ENCODE results near the gene DNM2. TPM values are rescaled to one million over a fixed set of nuclear protein-coding genes. Genes with fewer than 3 reads are reported as not detected.
"Not testable (repeated sequence)": the region's sequence is repeated elsewhere in the genome, so short reads cannot be mapped to it uniquely, and the experiment has no call there.

The DNM2 gene
- polyA plus RNA-seq, 4 donors = 145 to 248 (median 166) TPM

- DNase-seq (no peak), FAIRE-seq (no peak)
- Histone ChIP-seq H3K36me3 (ENCODE audit: control insufficient read depth in 3 of 3, insufficient read depth in 2 of 3, low read depth in 1 of 3, low read length in 3 of 3) (peaks cover 0 to 50% (median 0%) of the 10 kb centered on the region in 3 donors), H3K9me3 (ENCODE audit: control insufficient read depth in 2 of 2, insufficient read depth in 1 of 2, low read depth in 1 of 2, low read length in 1 of 2) (peaks cover 0 to 6% of the 10 kb centered on the region in 2 donors), H3K4me1 (ENCODE audit: control insufficient read depth in 3 of 3, insufficient read depth in 2 of 3, low read depth in 1 of 3, low read length in 2 of 3) (peaks cover 0 to 14% (median 7%) of the 10 kb centered on the region in 3 donors), H3K27ac (ENCODE audit: low read depth in 1 of 3, low read length in 2 of 3) (peak overlapping the region in 1 of 3 donors; percentile 22), H3K4me3 (ENCODE audit: low read depth in 1 of 3, low read length in 3 of 3) (no peak overlapping the region), H3K27me3 (ENCODE audit: control insufficient read depth in 3 of 3, insufficient read depth in 3 of 3, low read length in 3 of 3) (no peaks in the 10 kb centered on the region)
- 68 to 90% (median 70%) methylated on average over 10 of the region's 10 CpGs for WGBS, 3 donors
These were observed 158.8 kb downstream of the DNM2 start for GRCh38 chr19:10876459-10877240.

- not testable (repeated sequence) for H3K4me3 ChIP-seq (ENCODE audit: low read depth in 1 of 3, low read length in 3 of 3); H3K27me3 ChIP-seq (ENCODE audit: control insufficient read depth in 3 of 3, insufficient read depth in 3 of 3, low read length in 3 of 3); H3K9me3 ChIP-seq (ENCODE audit: control insufficient read depth in 2 of 2, insufficient read depth in 1 of 2, low read depth in 1 of 2, low read length in 1 of 2); FAIRE-seq; DNase-seq
- WGBS, 3 donors = 90 to 95% (median 94%) methylated on average over 8 to 9 of the region's 9 CpGs
- Histone ChIP-seq H3K4me1 (ENCODE audit: control insufficient read depth in 3 of 3, insufficient read depth in 2 of 3, low read depth in 1 of 3, low read length in 2 of 3) (peaks cover 0 to 14% (median 7%) of the 10 kb centered on the region in 3 donors), H3K36me3 (ENCODE audit: control insufficient read depth in 3 of 3, insufficient read depth in 2 of 3, low read depth in 1 of 3, low read length in 3 of 3) (peaks cover 0 to 58% (median 0%) of the 10 kb centered on the region in 3 donors), H3K27ac (ENCODE audit: low read depth in 1 of 3, low read length in 2 of 3) (peak overlapping the region in 1 of 3 donors; percentile 25)
These were observed 159.7 kb downstream of the DNM2 start for GRCh38 chr19:10877608-10878007.

GRCh38 chr19:10878253-10878652 is 160.4 kb downstream of the DNM2 start:
- FAIRE-seq (no peak), DNase-seq (no peak)
- H3K36me3 ChIP-seq (ENCODE audit: control insufficient read depth in 3 of 3, insufficient read depth in 2 of 3, low read depth in 1 of 3, low read length in 3 of 3) = peaks cover 0 to 65% (median 0%) of the 10 kb centered on the region in 3 donors
- no peak overlapping the region for H3K4me3 ChIP-seq (ENCODE audit: low read depth in 1 of 3, low read length in 3 of 3)
- WGBS, 3 donors = 72 to 89% (median 82%) methylated on average over 3 of the region's 3 CpGs
- peak overlapping the region in 1 of 3 donors; percentile 25 for H3K27ac ChIP-seq (ENCODE audit: low read depth in 1 of 3, low read length in 2 of 3)
- peaks cover 0 to 14% (median under 1%) of the 10 kb centered on the region in 3 donors for H3K4me1 ChIP-seq (ENCODE audit: control insufficient read depth in 3 of 3, insufficient read depth in 2 of 3, low read depth in 1 of 3, low read length in 2 of 3)
- no peaks in the 10 kb centered on the region for H3K27me3 ChIP-seq (ENCODE audit: control insufficient read depth in 3 of 3, insufficient read depth in 3 of 3, low read length in 3 of 3)
- H3K9me3 ChIP-seq (ENCODE audit: control insufficient read depth in 2 of 2, insufficient read depth in 1 of 2, low read depth in 1 of 2, low read length in 1 of 2) = peaks cover 0 to 6% of the 10 kb centered on the region in 2 donors

Other genes with a start within 250 kb of the DNM2 start
- gene KEAP1, start 214.7 kb upstream of the DNM2 start, polyA plus RNA-seq = 10 to 100 TPM; 35.1 to 73.8 (median 56.4) TPM
- gene S1PR5, start 200.6 kb upstream of the DNM2 start, polyA plus RNA-seq = under 1 TPM in 2 of 4 donors, not detected in 2; 0.09 to 0.89 TPM
- gene ATG4D, start 174.2 kb upstream of the DNM2 start, polyA plus RNA-seq = 100 to 1,000 TPM in 2 of 4 donors, 10 to 100 TPM in 2; 24.0 to 181 (median 105) TPM
- 10 to 100 TPM; 14.8 to 21.2 (median 18.1) TPM for gene KRI1, start 152.1 kb upstream of the DNM2 start, polyA plus RNA-seq
- gene CDKN2D, start 149.1 kb upstream of the DNM2 start, polyA plus RNA-seq = 10 to 100 TPM in 3 of 4 donors, 1 to 10 TPM in 1; 4.4 to 19.0 (median 14.2) TPM
- gene AP1M2, start 130.8 kb upstream of the DNM2 start, polyA plus RNA-seq = 100 to 1,000 TPM in 2 of 4 donors, 10 to 100 TPM in 2; 85.5 to 238 (median 99.7) TPM
- 10 to 100 TPM in 3 of 4 donors, 1 to 10 TPM in 1; 5.7 to 41.6 (median 19.0) TPM for gene SLC44A2, start 92.5 kb upstream of the DNM2 start, polyA plus RNA-seq
- gene ILF3, start 63.7 kb upstream of the DNM2 start, polyA plus RNA-seq = 100 to 1,000 TPM in 2 of 4 donors, 10 to 100 TPM in 2; 37.3 to 170 (median 87.6) TPM
- gene QTRT1, start 16.6 kb upstream of the DNM2 start, polyA plus RNA-seq = 100 to 1,000 TPM in 1 of 4 donors, 10 to 100 TPM in 3; 45.9 to 107 (median 64.0) TPM
- 10 to 100 TPM; 21.0 to 31.7 (median 25.6) TPM for gene TMED1, start 118.1 kb downstream of the DNM2 start, polyA plus RNA-seq
- gene C19orf38, start 130.3 kb downstream of the DNM2 start, polyA plus RNA-seq = 1 to 10 TPM; 1.1 to 2.6 (median 1.8) TPM
- gene CARM1, start 153.5 kb downstream of the DNM2 start, polyA plus RNA-seq = 10 to 100 TPM; 30.0 to 48.9 (median 37.0) TPM
- gene YIPF2, start 210.6 kb downstream of the DNM2 start, polyA plus RNA-seq = 10 to 100 TPM; 18.3 to 65.1 (median 40.1) TPM
- 10 to 100 TPM; 13.5 to 21.5 (median 17.8) TPM for gene TIMM29, start 210.7 kb downstream of the DNM2 start, polyA plus RNA-seq
- gene SMARCA4, start 243.0 kb downstream of the DNM2 start, polyA plus RNA-seq = 10 to 100 TPM; 54.6 to 71.6 (median 66.1) TPM

Data from small intestine (tissue), 7 donors.